DND-41 (cell line): Measurements from ENCODE around the gene ING1.

Experiments
- ATAC-seq: fragments of 200-7000 bp; cut with Tn5 transposase; 3 replicates; pipeline ENCODE4 v1.9.1; 2021; ENCODE audit warnings: low read depth; ENCODE audit not compliant: insufficient read depth
- DNase-seq: peaks from one replicate; pipeline ENCODE4 v3.0.0-alpha.2; 2020
- H2AFZ ChIP-seq: 2 replicates; pipeline ENCODE4 v1.6.0; 2012; ENCODE audit warnings: low read depth, low read length
- H3K27ac ChIP-seq: 2 replicates; pipeline ENCODE4 v1.5.1; 2012; ENCODE audit warnings: low read length, inconsistent platforms
- H3K27me3 ChIP-seq: fragments of 200-600 bp; sonication (generic); 2 replicates; pipeline ENCODE4 v1.6.0; 2012; ENCODE audit warnings: low read length, mild to moderate bottlenecking, inconsistent platforms; ENCODE audit not compliant: insufficient read depth, poor library complexity
- H3K36me3 ChIP-seq: 2 replicates; pipeline ENCODE4 v1.5.1; 2012; ENCODE audit warnings: low read length, inconsistent platforms; ENCODE audit not compliant: insufficient read depth
- H3K4me1 ChIP-seq: 2 replicates; pipeline ENCODE4 v1.5.1; 2012; ENCODE audit warnings: mild to moderate bottlenecking, low read length; ENCODE audit not compliant: insufficient read depth
- H3K4me2 ChIP-seq: 2 replicates; pipeline ENCODE4 v1.6.0; 2012; ENCODE audit warnings: mild to moderate bottlenecking, moderate library complexity, low read length, inconsistent platforms; ENCODE audit not compliant: insufficient read depth
- H3K4me3 ChIP-seq, 2 experiments: fragments of 200-600 bp in 1 of 2; shearing (Covaris generic) in 1 of 2; 2 replicates each; pipeline ENCODE4 v1.5.1; 2012 to 2016; ENCODE audit warnings: inconsistent platforms in 2 of 2, low read length in 2 of 2, mild to moderate bottlenecking in 2 of 2, low read depth in 1 of 2, moderate library complexity in 1 of 2
- H3K79me2 ChIP-seq: 2 replicates; pipeline ENCODE4 v1.6.0; 2012; ENCODE audit warnings: low read length, inconsistent platforms; ENCODE audit not compliant: insufficient read depth
- H3K9ac ChIP-seq: 2 replicates; pipeline ENCODE4 v1.6.0; 2012; ENCODE audit warnings: low read depth, mild to moderate bottlenecking, inconsistent platforms, low read length, moderate library complexity
- H3K9me3 ChIP-seq: 2 replicates; pipeline ENCODE4 v1.5.1; 2012; ENCODE audit warnings: low read length, moderate library complexity, mild to moderate bottlenecking, inconsistent platforms; ENCODE audit not compliant: insufficient read depth, severe bottlenecking
- H4K20me1 ChIP-seq: 2 replicates; pipeline ENCODE4 v1.6.0; 2012; ENCODE audit warnings: low read length; ENCODE audit not compliant: insufficient read depth
- CTCF ChIP-seq: IDR thresholded peaks from 2 replicates; pipeline ENCODE4 v1.5.1; 2012; ENCODE audit warnings: borderline replicate concordance, low read length, moderate library complexity, mild to moderate bottlenecking; ENCODE audit not compliant: poor library complexity, severe bottlenecking; ENCODE audit errors: extremely low read depth
- EZH2 ChIP-seq: IDR thresholded peaks from 3 replicates; pipeline ENCODE4 v1.6.1; 2012; ENCODE audit warnings: borderline replicate concordance, low read depth, mild to moderate bottlenecking, moderate library complexity, low read length, inconsistent platforms; ENCODE audit not compliant: severe bottlenecking

The ING1 gene

GRCh38 chr13:110687736-110688135 is 25.8 kb upstream of the ING1 start:
- Histone ChIP-seq H3K27me3 (no peaks in the 10 kb centered on the region), H4K20me1 (peaks cover 11% of the 10 kb centered on the region), H3K79me2 (peaks cover 4% of the 10 kb centered on the region; the same call in 1 of the 2 replicates), H3K36me3 (peaks cover 71% of the 10 kb centered on the region), H3K9ac (no peak overlapping the region), H3K9me3 (no peaks in the 10 kb centered on the region), H3K27ac (no peak overlapping the region), H3K4me3 (no peak overlapping the region), H2AFZ (no peak overlapping the region), H3K4me1 (no peaks in the 10 kb centered on the region), H3K4me2 (no peak overlapping the region)
- TF ChIP-seq CTCF (no peak), EZH2 (no peak)
- no peak for ATAC-seq
- no peak for DNase-seq

GRCh38 chr13:110689041-110689440 is 24.5 kb upstream of the ING1 start:
- H3K4me1 ChIP-seq: no peaks in the 10 kb centered on the region
- H3K4me2 ChIP-seq: no peak overlapping the region
- H3K79me2 ChIP-seq: peaks cover 4% of the 10 kb centered on the region; the same call in 1 of the 2 replicates
- H4K20me1 ChIP-seq: peaks cover 11% of the 10 kb centered on the region
- H3K9me3 ChIP-seq: no peaks in the 10 kb centered on the region
- no peak for DNase-seq
- peaks cover 66% of the 10 kb centered on the region for H3K36me3 ChIP-seq
- H3K27ac ChIP-seq: no peak overlapping the region
- H3K27me3 ChIP-seq: no peaks in the 10 kb centered on the region
- no peak overlapping the region for H3K9ac ChIP-seq
- TF ChIP-seq EZH2 (no peak), CTCF (no peak)
- no peak for ATAC-seq
- no peak overlapping the region for H3K4me3 ChIP-seq
- H2AFZ ChIP-seq: no peak overlapping the region

- DNase-seq (no peak), ATAC-seq (no peak)
- H3K9ac ChIP-seq: no peak overlapping the region
- peaks cover 63% of the 10 kb centered on the region for H3K36me3 ChIP-seq
- H3K27ac ChIP-seq: no peak overlapping the region
- H3K4me3 ChIP-seq: no peak overlapping the region
- H3K79me2 ChIP-seq: peaks cover 4% of the 10 kb centered on the region; the same call in 1 of the 2 replicates
- H3K4me2 ChIP-seq: no peak overlapping the region
- H3K27me3 ChIP-seq: no peaks in the 10 kb centered on the region
- TF ChIP-seq CTCF (no peak), EZH2 (no peak)
- no peak overlapping the region for H2AFZ ChIP-seq
- H4K20me1 ChIP-seq: peaks cover 11% of the 10 kb centered on the region
- H3K9me3 ChIP-seq: no peaks in the 10 kb centered on the region
- no peaks in the 10 kb centered on the region for H3K4me1 ChIP-seq
These were observed 23.8 kb upstream of the ING1 start for GRCh38 chr13:110689711-110690110.

- 0 out of 3 replicates have a peak, but pooled peaks have one; percentile 22 for ATAC-seq
- no peak for DNase-seq
These were observed 23.0 kb upstream of the ING1 start for GRCh38 chr13:110690516-110690915.

More at GRCh38 chr13:110690516-110690915, 23.0 kb upstream of the ING1 start:
- no peaks in the 10 kb centered on the region for H3K4me1 ChIP-seq
- H2AFZ ChIP-seq: no peak overlapping the region
- H4K20me1 ChIP-seq: peaks cover 11% of the 10 kb centered on the region
- no peaks in the 10 kb centered on the region for H3K9me3 ChIP-seq
- no peaks in the 10 kb centered on the region for H3K27me3 ChIP-seq
- no peak overlapping the region for H3K27ac ChIP-seq
- H3K36me3 ChIP-seq: peaks cover 60% of the 10 kb centered on the region
- H3K4me3 ChIP-seq: no peak overlapping the region
- no peak overlapping the region for H3K4me2 ChIP-seq
- no peak overlapping the region for H3K9ac ChIP-seq
- peaks cover 4% of the 10 kb centered on the region; the same call in 1 of the 2 replicates for H3K79me2 ChIP-seq
- TF ChIP-seq EZH2: no peak
- no peak for TF ChIP-seq CTCF
